ENCODE measurements around the gene AFAP1L2. TPM values are rescaled to one million over a fixed set of nuclear protein-coding genes. Genes with fewer than 3 reads are reported as not detected.

Gene AFAP1L2
- total RNA-seq, 3 donors from 2014 or later, result 6.7 to 23.4 (median 11.6) TPM

GRCh38 chr10:114283091-114283490 lies 121.2 kb downstream of the AFAP1L2 start:
- no peaks in the 10 kb centered on the region for H3K36me3 ChIP-seq (ENCODE audit: low read depth)
- no peak for TF ChIP-seq CTCF (IDR thresholded peaks at IDR 0.05)
- no peak for ATAC-seq
- DNase-seq, result no peak
- H3K4me1 ChIP-seq (ENCODE audit: low read depth), result no peaks in the 10 kb centered on the region
- no peaks in the 10 kb centered on the region for H3K9me3 ChIP-seq
- H3K4me3 ChIP-seq, result no peak overlapping the region
- intact Hi-C loops (cut with DNase I, micrococcal nuclease), result no loop called here

GRCh38 chr10:114282526-114282925 lies 121.8 kb downstream of the AFAP1L2 start:
- intact Hi-C loops (cut with DNase I, micrococcal nuclease), result no loop called here
- TF ChIP-seq CTCF (IDR thresholded peaks at IDR 0.05), result no peak
- ATAC-seq, result no peak

GRCh38 chr10:114281461-114281860 lies 122.8 kb downstream of the AFAP1L2 start:
- ATAC-seq (no peak), DNase-seq (no peak)
- intact Hi-C loops (cut with DNase I, micrococcal nuclease), result no loop called here
- no peak for TF ChIP-seq CTCF (IDR thresholded peaks at IDR 0.05)
- H3K4me1 ChIP-seq (ENCODE audit: low read depth), result no peaks in the 10 kb centered on the region
- H3K9me3 ChIP-seq, result no peaks in the 10 kb centered on the region
- no peaks in the 10 kb centered on the region for H3K36me3 ChIP-seq (ENCODE audit: low read depth)
- no peak overlapping the region for H3K4me3 ChIP-seq

More at GRCh38 chr10:114282526-114282925, 121.8 kb downstream of the AFAP1L2 start:
- H3K36me3 ChIP-seq (ENCODE audit: low read depth), result no peaks in the 10 kb centered on the region
- no peak overlapping the region for H3K4me3 ChIP-seq
- H3K4me1 ChIP-seq (ENCODE audit: low read depth), result no peaks in the 10 kb centered on the region
- no peak for DNase-seq
- no peaks in the 10 kb centered on the region for H3K9me3 ChIP-seq

- no peak for DNase-seq
- ATAC-seq, result no peak
- intact Hi-C loops (cut with DNase I, micrococcal nuclease), result no loop called here
- Histone ChIP-seq H3K4me3 (no peak overlapping the region), H3K9me3 (no peaks in the 10 kb centered on the region), H3K36me3 (ENCODE audit: low read depth) (no peaks in the 10 kb centered on the region), H3K4me1 (ENCODE audit: low read depth) (no peaks in the 10 kb centered on the region)
- no peak for TF ChIP-seq CTCF (IDR thresholded peaks at IDR 0.05)
Measured at GRCh38 chr10:114281006-114281405, 123.3 kb downstream of the AFAP1L2 start.

GRCh38 chr10:114279901-114280644 lies 124.2 kb downstream of the AFAP1L2 start:
- no peak for ATAC-seq
- Histone ChIP-seq H3K4me1 (ENCODE audit: low read depth) (no peaks in the 10 kb centered on the region), H3K36me3 (ENCODE audit: low read depth) (no peaks in the 10 kb centered on the region), H3K9me3 (no peaks in the 10 kb centered on the region), H3K4me3 (no peak overlapping the region)
- no peak for DNase-seq
- intact Hi-C loops (cut with DNase I, micrococcal nuclease), result no loop called here
- no peak for TF ChIP-seq CTCF (IDR thresholded peaks at IDR 0.05)
